Keratinocyte (primary cell): ENCODE results near the gene NT5C1B.

Experiments used
- CTCF ChIP-seq, 3 experiments: IDR thresholded peaks in 1 of 3; conservative IDR thresholded peaks in 1 of 3; optimal IDR thresholded peaks in 1 of 3; 2 replicates in 2 of 3; 3 replicates in 1 of 3; pipeline versions ENCODE3 to v1.5.1; 2011; ENCODE audit warnings: low read length in 3 of 3, mild to moderate bottlenecking in 3 of 3, moderate library complexity in 2 of 3, control low read depth in 1 of 3, inconsistent platforms in 1 of 3; ENCODE audit not compliant: insufficient read depth in 2 of 3; ENCODE audit errors: extremely low read depth in 1 of 3
- EZH2 ChIP-seq: IDR thresholded peaks from one replicate; pipeline ENCODE4 v1.6.1; 2012; ENCODE audit warnings: inconsistent platforms, mild to moderate bottlenecking, low read length, moderate library complexity

- TF ChIP-seq CTCF (optimal IDR thresholded peaks at IDR 0.05 in 1 of 3, IDR thresholded peaks at IDR 0.05 in 1 of 3, conservative IDR thresholded peaks at IDR 0.05 in 1 of 3; ENCODE audit: extremely low read depth in 1 of 3, insufficient read depth in 2 of 3, low read length in 3 of 3) (no peak), EZH2 (no peak)
Measured at GRCh38 chr2:18560797-18561085, 28.6 kb downstream of the NT5C1B start.
